SH-SY5Y (cell line): ENCODE data around the gene BAD.

Source experiments
- GATA2 ChIP-seq: IDR thresholded peaks from 2 replicates; pipeline ENCODE4 v1.6.1; 2011; ENCODE audit warnings: mild to moderate bottlenecking, low read depth, low read length
- GATA3 ChIP-seq: IDR thresholded peaks from 2 replicates; pipeline ENCODE4 v1.6.1; 2011; ENCODE audit warnings: low read depth, mild to moderate bottlenecking, low read length, moderate library complexity

BAD gene

GRCh38 chr11:64251753-64252002, 32.8 kb downstream of the BAD start:
- TF ChIP-seq GATA3 (no peak), GATA2 (no peak)

GRCh38 chr11:64251016-64251752, 33.3 kb downstream of the BAD start, which contains the start of gene PLCB3:
TSS of gene PLCB3 (plus strand) at chr11:64251530. CDS start at chr11:64251650, 120 bp downstream.
- no peak for TF ChIP-seq GATA2
- no peak for TF ChIP-seq GATA3

GRCh38 chr11:64250415-64251015, 34.0 kb downstream of the BAD start:
- TF ChIP-seq GATA2 = no peak
- TF ChIP-seq GATA3 = no peak

GRCh38 chr11:64249563-64250414, 34.7 kb downstream of the BAD start:
- TF ChIP-seq GATA2 (peak; percentile 36; the same call in 1 of the 2 replicates), GATA3 (no peak)

- no peak for TF ChIP-seq GATA3
- TF ChIP-seq GATA2 = no peak
Measured at GRCh38 chr11:64249038-64249437, 35.4 kb downstream of the BAD start.

GRCh38 chr11:64248578-64248977, 35.9 kb downstream of the BAD start:
- no peak for TF ChIP-seq GATA3
- TF ChIP-seq GATA2 = no peak

GRCh38 chr11:64247729-64248531, 36.5 kb downstream of the BAD start:
- TF ChIP-seq GATA2 (no peak), GATA3 (no peak)

- TF ChIP-seq GATA2 = no peak
- TF ChIP-seq GATA3 = no peak
Measured at GRCh38 chr11:64246871-64247728, 37.4 kb downstream of the BAD start, which contains the start of gene PPP1R14B. TSS of gene PPP1R14B (minus strand) at chr11:64246943. CDS start at chr11:64246673, 270 bp downstream.

GRCh38 chr11:64245797-64246620, 38.5 kb downstream of the BAD start:
- TF ChIP-seq GATA3 (no peak), GATA2 (no peak)

- TF ChIP-seq GATA3 = no peak
- TF ChIP-seq GATA2 = no peak
Measured at GRCh38 chr11:64245401-64245796, 39.1 kb downstream of the BAD start.

- TF ChIP-seq GATA3 (no peak), GATA2 (no peak)
Measured at GRCh38 chr11:64244966-64245365, 39.5 kb downstream of the BAD start.

- TF ChIP-seq GATA2 (no peak), GATA3 (no peak)
Measured at GRCh38 chr11:64244107-64244506, 40.4 kb downstream of the BAD start.
